GM18861 (cell line): ENCODE measurements around the gene PLA2G2F.
"Not testable (repeated sequence)": the region's sequence is repeated elsewhere in the genome, so short reads cannot be mapped to it uniquely, and the experiment has no call there.

Experiments
- ATAC-seq: cut with Tn5 transposase; IDR thresholded peaks from one replicate; pipeline ENCODE4 v1.9.1; 2021; ENCODE audit not compliant: unreplicated experiment

PLA2G2F gene

GRCh38 chr1:20112279-20113000, 26.7 kb upstream of the PLA2G2F start:
- no peak for ATAC-seq

GRCh38 chr1:20114021-20114648, 25.0 kb upstream of the PLA2G2F start:
- ATAC-seq = no peak

GRCh38 chr1:20115479-20115878, 23.6 kb upstream of the PLA2G2F start:
- ATAC-seq = no peak

- no peak for ATAC-seq
These were observed 23.2 kb upstream of the PLA2G2F start for GRCh38 chr1:20115916-20116315.

- no peak for ATAC-seq
These were observed 21.9 kb upstream of the PLA2G2F start for GRCh38 chr1:20117236-20117635.

- no peak for ATAC-seq
These were observed 19.8 kb upstream of the PLA2G2F start, which contains the start of gene PLA2G2D for GRCh38 chr1:20119347-20119746. Gene PLA2G2D, minus strand, starts transcription at chr1:20119536. Its CDS starts 38 bp downstream, at chr1:20119498.

GRCh38 chr1:20120796-20121195, 18.3 kb upstream of the PLA2G2F start:
- no peak for ATAC-seq

GRCh38 chr1:20123722-20124455, 15.2 kb upstream of the PLA2G2F start:
- no peak for ATAC-seq

- no peak for ATAC-seq
These were observed 14.6 kb upstream of the PLA2G2F start for GRCh38 chr1:20124456-20125057.

- ATAC-seq = no peak
These were observed 14.0 kb upstream of the PLA2G2F start for GRCh38 chr1:20125100-20125499.

GRCh38 chr1:20126041-20126805, 12.9 kb upstream of the PLA2G2F start:
- peak; percentile 62 for ATAC-seq

- ATAC-seq = no peak
These were observed 12.2 kb upstream of the PLA2G2F start for GRCh38 chr1:20126806-20127440.

- ATAC-seq = not testable (repeated sequence)
These were observed 8.6 kb upstream of the PLA2G2F start for GRCh38 chr1:20130518-20130917.

- no peak for ATAC-seq
These were observed 4.1 kb upstream of the PLA2G2F start for GRCh38 chr1:20134995-20135394.

GRCh38 chr1:20136249-20136648, 2.9 kb upstream of the PLA2G2F start:
- no peak for ATAC-seq

GRCh38 chr1:20137055-20137454, 2.1 kb upstream of the PLA2G2F start:
- ATAC-seq = no peak

- ATAC-seq = no peak
These were observed 1.5 kb upstream of the PLA2G2F start for GRCh38 chr1:20137604-20138003.

GRCh38 chr1:20138346-20138745, 777 bp upstream of the PLA2G2F start:
- ATAC-seq = no peak

GRCh38 chr1:20139776-20140612, 871 bp downstream of the PLA2G2F start:
- ATAC-seq = no peak
